NOMO-1 treated with dmso at 0.1 percent for 144 hours (cell line): ENCODE results near the gene IDH3A.
A peak's percentile ranks its signal among the peaks of the same experiment; 100 is the strongest.
"Not testable (repeated sequence)": the region's sequence is repeated elsewhere in the genome, so short reads cannot be mapped to it uniquely, and the experiment has no call there.

Source experiments
- DNase-seq: peaks from one replicate; lab custom pipeline; 2025; ENCODE audit not compliant: unreplicated experiment; lab: John Stamatoyannopoulos, UW

IDH3A gene

DNA sequence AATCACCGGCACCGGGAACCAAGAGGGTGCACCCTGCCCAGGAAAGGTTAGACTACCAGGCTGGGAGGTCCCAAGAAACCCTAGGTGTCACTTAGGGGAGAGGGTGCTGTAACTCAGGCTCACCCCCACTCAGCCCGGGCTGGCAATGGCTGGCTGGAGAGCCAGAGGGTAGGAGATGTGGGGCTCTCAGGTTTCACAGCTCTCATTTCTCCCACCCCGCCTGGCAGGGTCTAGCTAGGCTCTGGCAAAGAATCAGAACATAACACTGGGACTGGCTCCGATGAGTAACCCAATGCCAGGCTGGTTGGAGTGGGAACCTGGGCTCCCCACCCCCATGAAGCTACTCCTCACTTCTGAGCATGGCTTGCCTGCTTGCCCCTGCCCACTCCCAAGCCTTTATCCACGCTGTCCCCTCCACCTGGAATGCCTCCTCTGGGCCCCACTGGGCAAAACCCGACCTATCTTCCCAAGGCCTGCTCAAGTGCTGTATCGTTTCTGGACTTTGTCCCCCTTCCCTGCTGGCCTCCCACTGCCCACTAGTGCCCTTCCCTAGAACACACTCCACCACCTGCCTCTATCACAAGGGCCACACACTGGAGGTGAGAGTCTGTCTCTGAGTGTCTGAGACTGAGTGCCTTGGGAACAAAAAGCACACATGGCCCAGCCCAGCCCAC lies 19.9 kb upstream of the IDH3A start:
- DNase-seq, result no peak

DNA sequence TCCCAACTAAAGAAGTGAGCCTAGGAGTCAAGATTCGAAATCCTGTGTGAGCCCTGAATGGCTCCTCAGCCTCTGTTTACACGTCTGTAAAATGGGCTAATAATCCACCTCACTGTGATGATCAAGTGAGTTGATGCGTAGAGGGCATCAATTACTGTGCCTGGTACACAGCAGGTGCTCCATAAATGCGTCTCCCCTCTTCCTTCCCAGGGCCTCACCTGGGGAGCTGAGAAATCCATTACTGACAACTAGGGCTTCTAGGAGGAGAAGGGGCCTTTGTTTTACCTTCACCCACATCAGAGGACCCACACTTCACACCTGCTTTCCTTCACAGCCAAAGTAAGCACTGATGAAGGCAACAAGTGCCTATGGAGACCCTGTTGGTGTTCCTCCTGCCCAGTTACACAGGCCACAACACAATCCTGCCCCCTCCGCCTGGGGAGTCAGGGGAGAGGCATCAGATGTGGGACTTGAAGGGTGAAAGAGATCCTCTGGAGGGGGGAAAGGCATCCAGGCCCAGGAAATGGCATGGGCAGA lies 19.3 kb upstream of the IDH3A start:
- no peak for DNase-seq

DNA sequence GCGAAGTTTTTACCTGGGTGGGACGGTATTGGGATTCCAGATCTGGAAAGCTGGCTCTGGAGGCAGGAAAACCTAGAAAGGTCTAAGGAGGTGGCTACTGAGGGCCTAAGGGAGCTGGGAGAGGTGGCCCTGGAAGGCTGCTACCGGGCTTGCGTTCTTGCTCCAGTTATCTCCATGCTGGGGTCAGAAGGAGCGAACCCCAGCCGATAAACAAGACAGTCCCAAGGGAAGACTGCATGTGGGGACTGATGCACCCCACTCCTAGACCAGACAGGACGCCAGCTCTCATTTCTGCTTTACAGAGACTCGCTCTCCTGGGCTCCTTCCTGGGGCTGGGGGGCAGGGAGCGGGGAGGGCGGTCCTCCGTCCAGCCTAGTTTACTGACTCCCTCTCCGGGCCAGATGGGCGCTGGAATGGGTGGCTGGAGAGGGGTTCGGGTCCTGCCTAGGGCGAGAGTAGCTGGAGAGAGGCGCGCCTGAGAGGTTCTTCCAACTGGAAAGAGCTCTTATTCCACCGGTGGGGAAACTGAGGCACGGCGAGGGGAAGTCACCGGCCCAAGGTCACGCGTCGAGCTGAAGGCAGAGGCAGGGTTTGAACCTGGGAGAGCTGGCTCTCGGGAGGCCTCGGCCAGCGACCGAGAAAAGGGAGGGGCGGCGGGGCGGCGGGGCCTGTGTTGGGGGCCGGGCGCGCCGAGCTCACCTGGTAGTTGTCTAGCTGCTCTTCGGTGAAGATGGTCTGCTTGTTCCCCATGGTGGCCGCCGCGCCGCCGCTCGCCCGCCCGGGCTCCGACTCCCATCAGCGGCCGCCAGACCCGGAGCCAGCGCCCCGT lies 18.5 kb upstream of the IDH3A start:
- DNase-seq, result no peak

DNA sequence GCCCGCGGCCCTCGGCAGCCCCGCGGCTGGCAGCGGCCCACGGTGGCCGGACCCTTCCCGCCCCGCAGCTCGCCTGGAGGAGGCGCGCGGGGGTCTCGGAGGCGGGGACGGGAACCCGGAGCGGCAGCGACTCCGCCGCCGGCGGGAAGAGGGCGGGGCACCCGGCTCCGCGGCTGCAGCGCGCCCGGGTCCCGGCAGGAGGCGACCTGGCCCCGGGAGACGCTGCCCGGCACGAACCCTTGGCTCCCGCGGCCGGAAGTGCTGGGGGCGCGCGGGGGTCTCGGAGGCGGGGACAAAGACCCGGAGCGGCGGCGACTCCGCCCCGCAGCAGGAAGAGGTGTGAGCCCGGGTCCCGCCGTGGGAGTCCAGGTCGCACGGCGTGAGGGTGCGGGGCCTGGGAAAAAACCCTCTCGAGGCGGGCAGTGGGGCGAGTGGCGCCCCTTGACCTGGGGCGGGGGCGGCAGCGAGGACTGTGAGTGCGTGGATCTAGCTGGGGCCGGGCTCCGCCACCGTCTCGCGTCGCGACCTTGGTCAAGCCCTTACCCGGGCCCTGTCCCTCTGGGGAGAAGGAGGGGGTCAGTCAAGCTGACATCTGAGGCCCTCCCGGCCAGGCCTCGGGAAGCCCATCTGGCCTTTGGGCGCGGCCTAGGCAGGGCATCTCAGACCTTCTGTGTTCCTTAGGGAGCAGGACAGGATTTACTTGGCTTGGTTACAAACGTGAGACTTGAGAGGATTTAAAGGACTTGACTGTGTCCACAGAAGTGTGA lies 17.7 kb upstream of the IDH3A start, which contains the start of gene CIB2:
Gene CIB2 (minus strand): TSS at position 151 of the 767 bp plus-strand sequence. CDS start 230 bp downstream, outside the sequence.
- DNase-seq, result peak; percentile 67

DNA sequence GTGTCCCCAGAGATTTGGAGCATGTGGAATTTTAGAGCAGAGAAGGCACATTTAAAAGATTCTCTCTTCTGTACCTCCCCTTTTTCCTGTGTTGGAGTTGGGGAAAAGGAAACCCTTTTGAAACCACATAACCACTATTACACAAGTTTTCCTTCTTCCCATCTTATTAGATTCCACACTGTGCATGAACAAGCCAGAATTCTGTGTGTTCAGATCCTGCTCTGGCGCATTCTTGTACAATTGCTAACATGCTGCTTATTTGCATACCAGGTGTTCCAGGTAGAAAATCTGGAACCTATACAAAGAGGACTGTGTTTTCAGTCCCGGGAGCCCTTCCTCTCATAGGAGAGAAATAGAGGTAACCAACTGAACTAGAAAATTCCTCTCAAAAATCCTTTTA lies 15.4 kb upstream of the IDH3A start:
- DNase-seq, result no peak

DNA sequence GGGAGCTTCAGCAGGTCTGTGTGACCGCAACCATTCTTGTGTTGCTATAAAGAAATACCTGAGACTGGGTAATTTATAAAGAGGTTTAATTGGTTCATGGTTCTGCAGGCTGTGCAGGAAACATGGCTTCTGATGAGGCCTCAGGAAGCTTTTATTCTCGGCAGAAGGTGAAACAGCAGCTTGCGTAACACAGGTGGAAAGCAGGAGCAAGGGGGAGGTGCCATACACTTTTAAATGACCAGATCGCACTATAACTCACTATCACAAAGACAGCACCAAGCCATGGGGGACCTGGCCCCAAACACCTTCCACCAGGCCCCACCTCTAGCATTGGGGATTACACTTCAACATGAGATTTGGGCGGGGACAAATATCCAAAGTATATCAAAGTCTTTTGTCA lies 9.6 kb upstream of the IDH3A start:
- DNase-seq, result no peak

DNA sequence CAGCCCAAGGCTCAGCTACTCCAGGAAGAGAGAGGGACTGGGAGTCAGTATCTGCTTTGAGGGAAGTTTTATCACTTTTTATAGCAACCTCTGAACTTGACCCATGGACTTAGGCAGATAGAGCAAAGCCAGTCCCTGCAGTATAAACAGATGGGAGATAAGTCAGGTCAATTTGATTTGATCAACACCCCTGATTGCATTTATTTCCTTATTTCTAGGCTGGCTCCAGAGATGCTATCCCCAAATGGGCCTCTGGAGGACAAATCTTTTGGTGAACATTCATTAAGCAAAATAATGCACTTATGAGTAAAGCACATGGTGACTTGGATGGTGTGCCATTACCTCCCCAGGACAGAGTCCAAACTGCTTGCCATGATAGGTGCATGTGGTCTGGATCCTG lies 8.9 kb upstream of the IDH3A start:
- no peak for DNase-seq

DNA sequence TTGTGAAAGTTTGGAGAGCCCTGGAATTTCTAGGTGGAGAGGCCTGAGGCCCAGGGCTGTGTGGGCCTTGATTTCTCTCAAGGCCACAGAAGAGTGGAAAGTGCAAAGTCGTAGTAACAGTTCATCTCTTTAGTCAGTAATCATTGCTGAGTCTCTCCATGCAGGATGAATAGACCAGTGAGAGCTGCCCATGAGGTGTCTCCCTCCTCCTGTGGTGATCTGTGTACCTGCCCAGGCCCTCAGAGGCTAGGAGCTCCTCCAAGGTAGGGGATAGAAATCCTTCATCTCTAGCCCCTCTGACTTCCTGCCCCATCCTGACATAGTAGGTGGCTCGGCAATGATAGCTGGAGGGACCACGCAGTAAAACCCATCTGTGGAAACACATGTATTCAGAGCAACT lies 6.8 kb upstream of the IDH3A start:
- no peak for DNase-seq

DNA sequence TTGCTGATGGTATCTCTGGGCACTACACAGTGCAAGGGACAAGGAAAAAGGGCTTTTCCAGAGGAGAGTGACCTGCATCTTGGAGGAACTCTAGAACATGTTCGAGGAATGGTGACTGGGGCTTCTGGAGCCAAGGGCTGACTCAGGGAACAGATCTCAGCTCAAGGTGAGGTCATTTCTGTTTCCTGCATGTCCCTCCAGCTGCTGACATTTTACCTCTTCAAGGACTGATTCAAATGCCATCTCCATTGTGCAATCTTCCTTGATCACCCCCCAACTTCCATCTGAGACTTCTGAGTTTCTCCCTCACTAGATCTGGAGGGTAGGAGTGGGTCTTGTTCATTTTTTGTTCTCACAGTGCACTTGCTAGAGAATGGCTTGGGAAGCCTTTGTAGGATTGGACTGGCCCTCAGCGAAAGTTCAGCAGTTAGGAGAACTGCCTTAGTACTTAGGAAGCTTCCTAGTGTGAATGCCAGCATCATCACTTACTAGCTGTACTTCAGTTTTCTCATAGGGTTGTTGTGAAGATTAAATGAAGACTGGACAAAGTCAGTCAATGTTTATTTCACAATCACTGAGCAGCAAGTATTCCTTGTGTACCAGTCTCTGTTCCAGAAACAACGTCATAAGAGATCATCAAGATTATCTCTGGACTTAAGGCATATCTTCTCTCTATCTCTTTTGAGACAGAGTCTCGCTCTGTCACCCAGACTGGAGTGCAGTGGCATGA lies 2.6 kb upstream of the IDH3A start:
- no peak for DNase-seq

DNA sequence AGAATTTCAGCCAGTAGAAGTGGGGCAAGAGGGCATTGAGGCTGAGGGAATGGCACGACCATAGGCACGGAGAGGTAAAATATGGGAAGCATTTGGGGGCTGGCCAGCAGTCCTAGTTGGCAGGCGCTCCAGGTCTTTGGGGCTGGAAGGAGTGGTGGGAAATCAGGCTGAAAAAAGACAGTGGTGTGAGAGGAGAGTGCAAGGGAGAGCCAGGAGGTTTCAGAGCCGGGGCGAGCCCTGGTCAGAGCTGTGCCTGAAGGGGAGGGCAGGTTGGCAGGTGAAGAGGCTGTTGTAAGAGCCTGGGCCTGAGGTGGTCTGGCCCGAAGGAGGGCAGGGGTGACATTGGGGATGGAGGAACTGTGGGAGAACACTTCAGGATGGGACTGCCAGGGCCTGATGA lies 1.6 kb upstream of the IDH3A start:
- no peak for DNase-seq

DNA sequence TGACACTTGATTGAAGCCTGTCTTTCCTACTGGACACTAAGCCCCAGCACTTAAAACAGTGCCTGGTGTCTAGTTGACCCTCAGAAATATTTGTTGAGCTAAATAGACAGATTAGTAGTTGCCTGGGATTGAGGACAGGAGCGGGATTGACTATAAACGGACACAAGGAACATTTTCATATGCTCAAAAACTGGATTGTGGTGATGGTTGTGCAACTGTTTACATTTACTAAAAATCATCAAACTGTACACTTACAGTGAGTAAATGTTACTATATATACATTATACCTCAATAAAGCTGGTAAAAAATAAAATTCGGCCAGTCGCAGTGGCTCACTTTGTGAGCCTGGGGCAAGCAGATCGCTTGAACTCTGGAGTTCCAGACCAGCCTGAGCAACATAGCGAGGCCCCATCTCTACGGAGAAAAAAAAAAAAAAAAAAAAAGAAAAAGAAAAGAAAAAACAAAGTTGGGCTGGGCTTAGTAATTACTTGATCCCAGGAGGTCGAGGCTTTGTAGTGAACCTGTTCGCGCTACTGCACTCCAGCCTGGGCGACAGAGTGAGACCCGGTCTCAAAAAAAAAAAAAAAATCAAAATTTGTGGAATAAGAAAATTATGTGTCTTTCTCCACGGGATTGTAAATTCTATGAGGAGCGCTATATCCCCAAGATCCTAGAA lies 632 bp upstream of the IDH3A start:
- no peak for DNase-seq

DNA sequence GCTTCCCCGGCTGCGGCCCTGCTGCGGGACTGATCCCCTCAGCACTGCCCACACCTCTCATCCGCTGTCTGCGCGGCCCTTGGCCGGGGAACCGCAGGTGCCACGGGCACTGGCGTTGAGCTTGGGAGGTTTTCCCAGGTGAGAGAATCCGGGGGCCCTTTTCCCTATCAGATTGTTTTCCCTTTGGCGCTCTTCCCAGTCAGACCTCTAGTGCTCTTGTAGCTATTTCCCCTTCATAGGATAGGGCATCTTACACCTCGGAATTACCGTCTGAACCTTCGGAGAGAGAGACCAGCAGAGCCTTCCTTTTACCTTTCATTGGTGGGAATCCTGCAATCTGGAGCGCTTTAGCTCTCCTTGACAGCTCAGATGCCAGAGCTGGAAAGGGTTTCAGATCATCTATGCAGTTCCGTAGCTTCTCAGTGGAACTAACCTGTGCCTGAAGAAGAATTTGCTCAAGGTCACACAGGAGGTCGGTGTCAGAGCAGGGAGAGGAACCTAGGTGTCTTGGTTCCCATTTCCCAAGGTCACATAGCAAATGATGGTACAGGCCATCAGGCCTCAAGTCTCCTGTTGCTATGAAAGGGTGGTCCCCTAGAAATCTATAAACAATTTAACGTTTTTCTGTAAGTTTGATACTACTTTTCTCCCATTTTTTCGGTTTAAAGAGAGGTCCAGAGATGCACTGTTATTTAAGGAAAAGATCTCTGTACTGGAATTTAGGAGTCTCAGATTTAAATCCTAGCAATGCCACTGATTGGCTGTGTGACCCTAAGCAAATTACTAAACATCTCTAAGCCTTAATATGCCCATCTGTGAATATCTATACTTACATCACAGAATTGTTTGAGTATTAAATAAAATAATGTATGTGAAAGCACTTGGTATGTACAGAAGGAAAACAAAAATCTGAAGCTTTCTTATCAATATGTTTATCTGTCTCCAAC lies 916 bp downstream of the IDH3A start:
- DNase-seq, result no peak

DNA sequence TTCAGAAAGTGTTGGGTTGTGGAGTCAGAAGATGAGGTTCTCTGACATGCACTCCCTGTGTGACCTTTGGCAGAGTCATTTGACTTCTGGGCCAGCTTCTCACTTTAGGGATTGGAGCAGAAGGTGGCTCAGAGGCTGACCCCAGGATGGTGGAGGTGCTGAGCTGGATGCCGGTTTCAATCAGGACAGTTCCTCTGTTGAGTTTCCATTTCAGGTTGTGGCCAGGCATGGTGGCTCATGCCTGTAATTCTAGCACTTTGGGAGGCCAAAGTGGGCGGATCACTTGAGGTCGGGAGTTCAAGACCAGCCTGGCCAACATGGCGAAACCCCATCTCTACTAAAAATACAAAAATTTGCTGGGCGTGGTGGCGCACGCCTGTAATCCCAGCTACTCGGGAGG lies 1.9 kb downstream of the IDH3A start:
- not testable (repeated sequence) for DNase-seq

DNA sequence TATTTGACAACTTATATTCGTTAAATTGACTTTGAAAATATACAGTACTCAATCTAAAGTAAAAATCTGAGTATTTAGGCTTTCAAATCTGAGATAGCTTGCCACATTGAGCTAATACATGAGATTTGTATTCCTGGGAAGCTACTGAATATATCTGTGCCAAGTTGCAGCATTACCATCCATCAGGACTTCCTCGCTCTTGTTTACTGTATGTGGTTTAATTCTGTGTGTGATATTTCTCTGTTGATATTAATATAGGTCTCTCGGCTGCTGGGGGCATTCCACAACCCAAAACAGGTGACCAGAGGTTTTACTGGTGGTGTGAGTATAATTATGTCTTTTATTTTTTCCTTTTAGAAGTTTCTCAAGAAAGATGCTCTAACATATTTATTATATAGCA lies 5.8 kb downstream of the IDH3A start:
- no peak for DNase-seq

DNA sequence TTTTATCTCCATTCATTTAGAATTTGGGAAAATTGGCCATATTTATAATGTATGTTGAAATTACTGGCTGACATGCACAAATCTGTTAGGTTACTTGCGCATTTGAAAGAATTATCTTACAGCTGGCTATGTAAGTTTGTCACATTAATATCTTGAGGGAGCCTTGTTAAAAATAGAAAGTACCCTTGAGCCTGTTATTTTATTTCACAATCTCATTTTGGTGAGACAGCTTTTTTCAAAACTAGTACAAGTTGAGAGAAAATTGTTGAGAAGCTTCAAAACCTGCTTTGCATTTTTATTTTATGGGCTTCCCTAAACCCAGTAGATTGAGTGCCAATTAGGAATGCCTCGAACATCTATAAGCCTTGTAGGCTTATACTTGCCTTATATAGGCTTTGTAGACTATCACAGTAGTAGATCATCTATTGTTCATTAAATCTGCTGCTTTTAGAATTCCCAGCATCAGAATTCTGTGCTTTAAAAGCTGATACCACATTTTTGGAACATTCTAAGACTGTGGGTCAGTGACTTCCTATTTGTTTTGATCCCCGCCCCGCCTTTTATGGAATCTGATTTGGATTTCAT lies 6.3 kb downstream of the IDH3A start:
- no peak for DNase-seq

DNA sequence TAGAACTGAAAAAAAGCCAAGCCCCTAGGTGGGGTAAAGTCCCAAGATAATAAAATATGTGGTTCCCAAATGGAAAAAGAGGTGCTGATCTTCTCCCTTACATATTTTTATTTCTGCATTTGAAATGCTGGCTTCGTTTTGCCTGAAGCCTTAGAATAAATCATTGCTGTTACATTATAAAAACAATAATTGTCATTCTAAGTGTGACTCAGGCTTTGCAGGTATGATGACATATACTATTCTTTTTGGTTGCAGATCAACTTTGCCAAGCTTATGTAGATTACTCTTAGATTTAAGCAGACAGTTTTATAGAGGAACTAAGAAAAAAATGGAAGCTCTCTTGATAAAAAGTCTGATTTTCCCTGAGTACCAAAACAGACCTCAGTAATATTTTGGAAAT lies 7.5 kb downstream of the IDH3A start:
- no peak for DNase-seq

DNA sequence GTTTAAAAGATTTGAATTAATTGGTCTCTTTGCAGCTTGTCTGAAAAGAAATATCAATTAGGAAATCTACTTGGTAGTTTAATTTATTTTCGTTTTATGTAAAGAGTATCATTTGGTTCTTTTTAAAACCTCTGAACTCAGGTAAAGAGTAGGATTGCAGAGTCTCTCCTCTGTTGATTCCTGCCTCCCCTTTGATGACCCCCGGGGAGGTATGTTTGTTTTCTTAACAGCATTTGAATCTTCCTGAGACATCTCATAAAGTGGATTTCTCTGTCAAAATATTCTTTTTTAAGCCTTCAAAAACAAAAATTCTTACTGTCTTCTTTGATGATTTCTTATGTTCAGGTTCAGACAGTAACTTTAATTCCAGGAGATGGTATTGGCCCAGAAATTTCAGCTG lies 8.0 kb downstream of the IDH3A start:
- no peak for DNase-seq

DNA sequence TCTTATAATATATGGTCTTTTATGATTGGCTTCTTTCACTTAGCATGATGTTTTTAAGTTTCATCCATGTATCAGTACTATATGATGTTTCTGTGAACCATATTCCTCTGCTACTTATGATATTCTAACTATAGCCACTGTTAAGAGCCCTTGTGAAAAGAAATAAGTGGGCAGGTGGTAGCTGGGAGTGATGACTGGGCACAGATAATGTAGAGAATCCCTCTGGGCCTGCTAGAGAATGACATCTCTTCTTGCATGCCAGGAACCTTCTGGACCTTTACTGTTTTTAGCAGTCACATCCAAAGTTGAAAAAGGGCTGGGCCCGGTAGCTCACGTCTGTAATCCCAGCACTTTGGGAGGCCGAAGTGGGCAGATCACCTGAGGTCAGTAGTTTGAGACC lies 10.2 kb downstream of the IDH3A start:
- no peak for DNase-seq

DNA sequence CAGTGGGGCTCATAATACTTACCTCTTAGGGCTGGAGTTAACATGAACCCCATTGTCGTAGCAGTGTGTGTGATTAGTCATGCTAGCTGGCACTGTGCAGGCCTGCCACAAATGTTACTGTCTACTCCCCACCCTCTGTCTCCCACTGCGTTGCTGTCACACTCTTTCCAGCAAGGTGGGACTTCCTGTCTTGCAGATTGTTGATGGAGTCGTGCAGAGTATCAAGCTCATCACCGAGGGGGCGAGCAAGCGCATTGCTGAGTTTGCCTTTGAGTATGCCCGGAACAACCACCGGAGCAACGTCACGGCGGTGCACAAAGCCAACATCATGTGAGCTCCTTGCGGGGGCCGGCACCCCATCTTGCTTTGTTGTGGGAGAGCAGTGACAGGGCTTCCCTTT lies 12.9 kb downstream of the IDH3A start:
- no peak for DNase-seq
